Right ventricle myocardium inferior (tissue), 1 donor: ENCODE measurements around the gene CAMKMT. TPM values are rescaled to one million over a fixed set of nuclear protein-coding genes. Genes with fewer than 3 reads are reported as not detected.
A peak's percentile ranks its signal among the peaks of the same experiment; 100 is the strongest.

ENCODE experiments used
- ATAC-seq: fragments of 200-7000 bp; cut with Tn5 transposase; one replicate; pipeline ENCODE4 v1.9.1; 2020; ENCODE audit warnings: mild to moderate bottlenecking, moderate library complexity
- DNase-seq: peaks from one replicate; pipeline ENCODE4 v3.0.0; 2021; ENCODE audit errors: missing footprints
- intact Hi-C: fragments of 100-400 bp; cut with DNase I; formaldehyde crosslinking; loops from one replicate; pipeline ENCODE4 v1.11.0; 2022
- total RNA-seq: library from RNA; stranded (reverse); fragmentation: NEBNext Ultra II Directional; extraction: Animal tissue kit (Norgen Biotek cat#: 25700); gene quantifications from one replicate; pipeline ENCODE4 v1.2.1, GENCODE V29; 2021
- donor health status: DM: no; HTN: yes; CAD: no; lungs with severe emphysema.

The CAMKMT gene
- total RNA-seq, 1 donor from 2014 or later, result 4.6 TPM

- intact Hi-C loops, result no loop called here
- ATAC-seq (no peak), DNase-seq (no peak)
These were observed 326.8 kb downstream of the CAMKMT start for GRCh38 chr2:44688456-44689124.

DNA sequence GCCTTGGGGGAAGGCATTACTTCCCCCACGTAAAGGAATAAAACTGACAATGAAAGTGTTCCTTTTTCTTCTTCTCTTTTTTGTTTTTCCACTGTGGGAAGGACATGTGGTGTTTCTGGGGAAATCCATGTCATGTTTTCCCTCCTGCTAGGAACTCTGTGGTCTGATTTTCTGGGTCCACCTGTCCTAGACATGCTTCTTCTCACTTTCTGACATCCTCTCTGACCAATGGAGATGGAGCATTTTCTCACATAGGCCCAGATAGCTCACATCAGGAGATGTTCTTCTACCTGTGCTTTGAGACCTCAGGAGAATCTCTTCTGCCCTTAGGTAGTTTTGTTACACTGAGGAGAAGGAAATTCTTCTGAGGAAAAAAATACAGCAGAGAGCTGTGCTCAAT is 327.8 kb downstream of the CAMKMT start:
- intact Hi-C loops, result no loop called here
- DNase-seq (no peak), ATAC-seq (no peak)

GRCh38 chr2:44691174-44691785 is 329.5 kb downstream of the CAMKMT start:
- intact Hi-C loops, result no loop called here
- peak; percentile 22 for DNase-seq
- ATAC-seq, result no peak

GRCh38 chr2:44692821-44693220 is 331.1 kb downstream of the CAMKMT start:
- ATAC-seq (no peak), DNase-seq (no peak)
- intact Hi-C loops, result no loop called here

DNA sequence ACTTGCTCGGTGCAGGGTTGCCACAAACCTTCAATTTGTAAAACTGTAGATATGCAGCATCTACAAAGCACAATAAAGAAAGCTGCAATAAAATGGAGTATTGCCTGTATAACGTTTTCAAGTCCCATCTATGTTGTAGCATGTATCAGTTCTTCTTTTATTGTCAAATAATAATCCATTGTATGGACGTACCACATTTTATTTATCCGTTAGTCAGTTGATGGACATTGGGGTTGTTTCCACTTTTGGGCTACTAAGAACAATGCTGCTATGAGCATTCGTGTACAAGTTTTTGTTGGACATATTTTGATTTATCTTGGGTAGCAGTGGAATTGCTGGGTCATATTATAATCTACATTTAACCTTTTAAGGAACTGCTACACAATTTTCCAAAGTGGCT is 339.1 kb downstream of the CAMKMT start:
- intact Hi-C loops, result no loop called here
- DNase-seq, result no peak
- ATAC-seq, result no peak

DNA sequence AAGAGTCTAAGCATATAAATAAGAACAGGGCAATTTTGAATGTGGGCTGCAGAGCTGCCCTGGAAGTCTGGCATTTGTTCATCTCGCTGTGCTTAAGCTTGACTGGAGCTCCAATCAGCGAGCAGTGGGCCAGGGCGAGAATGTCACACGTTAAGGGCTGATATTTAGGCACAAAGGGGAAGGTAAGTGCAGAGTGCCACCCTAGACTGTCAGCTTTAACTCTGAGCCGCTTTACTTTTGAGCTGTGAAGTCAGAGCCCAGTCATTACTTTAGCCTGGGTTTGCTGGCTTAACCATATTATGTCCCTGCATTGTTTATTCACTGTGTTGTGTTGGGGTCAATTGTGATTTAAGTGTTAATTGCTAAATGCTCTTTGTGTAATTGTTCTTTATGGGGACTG is 343.6 kb downstream of the CAMKMT start:
- ATAC-seq (no peak), DNase-seq (no peak)
- intact Hi-C loops, result no loop called here

DNA sequence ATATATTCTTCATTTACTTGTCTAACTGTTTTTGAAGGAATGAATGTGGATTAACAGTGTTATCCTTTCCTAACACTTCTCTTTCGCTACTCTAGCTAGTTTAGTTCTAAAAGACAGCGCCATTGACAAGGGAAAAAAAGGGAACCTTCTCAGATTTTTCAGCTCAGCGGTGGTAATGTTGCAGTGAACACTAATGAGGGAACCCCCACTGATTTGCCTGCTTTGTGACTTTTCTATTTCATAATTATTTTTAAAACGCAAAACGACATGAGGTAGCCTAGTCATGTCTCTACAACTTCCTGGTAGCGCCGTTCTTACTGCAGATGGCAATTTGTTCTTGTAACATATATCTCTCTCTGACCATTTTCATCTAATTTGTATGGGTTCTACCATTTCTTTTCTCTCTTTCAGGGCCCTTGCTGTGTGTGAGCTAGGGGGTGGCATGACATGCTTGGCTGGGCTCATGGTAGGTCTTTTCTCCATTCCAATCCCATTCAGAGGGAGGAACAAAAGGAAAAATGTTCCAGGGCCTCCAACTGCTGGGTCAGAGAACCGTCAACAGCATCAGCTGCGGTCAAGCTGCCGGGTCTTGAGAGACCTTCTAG is 344.2 kb downstream of the CAMKMT start:
- ATAC-seq (no peak), DNase-seq (no peak)
- intact Hi-C loops, result no loop called here

DNA sequence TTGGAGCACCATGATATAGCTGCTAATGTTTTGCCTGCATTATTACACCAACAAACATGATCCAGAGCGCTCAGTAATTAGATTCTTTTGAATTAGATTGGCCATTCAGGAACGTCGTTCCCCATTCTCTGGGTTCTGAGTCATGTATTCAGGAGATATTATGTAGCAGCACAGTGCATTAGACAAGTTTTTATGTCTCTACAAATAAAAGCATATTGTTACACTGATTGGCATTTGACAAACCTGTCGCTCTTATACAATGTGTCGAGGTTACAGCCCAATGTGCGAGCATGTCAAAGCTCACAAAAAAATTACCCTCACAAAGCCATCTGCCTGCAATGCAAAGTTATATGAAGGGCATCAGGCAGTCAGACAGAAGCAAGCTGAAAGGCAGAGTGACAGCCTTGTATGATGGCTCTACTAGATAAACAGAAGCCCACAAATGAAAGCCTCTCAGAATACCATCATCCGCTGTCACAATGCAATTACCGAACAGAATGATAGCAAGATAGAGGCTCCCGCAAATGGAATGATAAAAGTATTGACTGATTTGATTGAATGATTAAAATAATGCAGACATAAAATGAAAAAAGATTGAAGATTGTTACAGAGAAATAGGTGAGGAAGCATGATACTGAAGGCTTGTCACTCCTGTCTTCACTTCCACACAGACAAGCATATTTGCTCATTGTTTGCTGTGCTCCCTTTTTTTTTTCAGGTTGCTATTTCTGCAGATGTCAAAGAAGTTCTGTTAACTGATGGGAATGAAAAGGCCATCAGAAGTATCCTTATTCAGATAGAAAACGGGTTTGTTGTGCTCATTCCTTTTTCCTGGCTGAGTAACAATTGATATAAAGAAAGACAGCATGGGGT is 345.2 kb downstream of the CAMKMT start:
- ATAC-seq (no peak), DNase-seq (no peak)
- intact Hi-C loops, result no loop called here

GRCh38 chr2:44707945-44708660 is 346.4 kb downstream of the CAMKMT start:
- ATAC-seq (no peak), DNase-seq (no peak)
- intact Hi-C loops, result no loop called here

GRCh38 chr2:44708661-44709000 is 346.9 kb downstream of the CAMKMT start:
- DNase-seq (no peak), ATAC-seq (no peak)
- intact Hi-C loops, result no loop called here

DNA sequence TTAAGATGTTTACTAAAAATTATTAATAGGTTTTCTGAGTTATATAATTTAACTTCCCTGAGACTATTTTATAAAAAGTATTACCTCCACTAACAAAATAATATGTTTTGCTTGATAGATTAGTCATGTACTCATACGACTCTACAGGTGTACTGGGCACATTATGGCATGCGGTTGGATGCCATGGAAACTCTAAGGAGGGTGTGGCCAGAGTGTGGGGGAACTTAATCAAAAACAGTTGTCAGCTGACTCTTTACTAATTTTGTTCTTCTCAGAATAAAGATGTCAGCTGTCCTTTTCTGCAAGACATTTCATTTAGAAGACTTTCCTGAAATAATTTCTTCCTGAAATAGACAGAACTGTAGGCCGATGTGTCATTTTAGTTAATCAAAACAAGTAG is 351.4 kb downstream of the CAMKMT start:
- intact Hi-C loops, result loop anchor here (10.0 kb wide), 1 partner anchor 158 kb away; no protein-coding TSS in a partner anchor
- ATAC-seq, result no peak
- DNase-seq, result no peak

- intact Hi-C loops, result loop anchor here (5.0 to 10.0 kb wide), 2 partner anchors 161 to 243 kb away; no protein-coding TSS in a partner anchor
- ATAC-seq, result peak; percentile 63
- DNase-seq, result no peak
These were observed 353.9 kb downstream of the CAMKMT start for GRCh38 chr2:44715671-44716081.

DNA sequence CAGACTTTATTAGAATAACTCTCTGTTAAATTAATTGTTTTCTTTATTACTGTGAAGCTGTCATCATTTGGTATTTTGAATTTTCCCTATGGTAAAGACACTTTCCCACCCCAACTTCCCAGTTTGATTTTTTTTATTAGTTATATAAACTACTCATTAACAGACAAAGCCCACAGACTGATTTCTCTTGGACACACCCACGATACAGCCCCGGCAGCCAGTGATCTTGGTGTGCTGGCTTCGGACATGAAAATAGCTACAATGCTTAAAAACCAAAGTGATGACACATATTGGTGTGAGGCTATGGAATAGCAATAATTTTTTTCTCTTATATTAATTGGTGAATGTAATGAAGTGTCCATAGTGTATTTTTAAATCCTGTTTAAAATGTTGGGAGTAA is 354.4 kb downstream of the CAMKMT start:
- intact Hi-C loops, result loop anchor here (5.0 to 10.0 kb wide), 2 partner anchors 161 to 244 kb away; no protein-coding TSS in a partner anchor
- ATAC-seq (no peak), DNase-seq (no peak)

DNA sequence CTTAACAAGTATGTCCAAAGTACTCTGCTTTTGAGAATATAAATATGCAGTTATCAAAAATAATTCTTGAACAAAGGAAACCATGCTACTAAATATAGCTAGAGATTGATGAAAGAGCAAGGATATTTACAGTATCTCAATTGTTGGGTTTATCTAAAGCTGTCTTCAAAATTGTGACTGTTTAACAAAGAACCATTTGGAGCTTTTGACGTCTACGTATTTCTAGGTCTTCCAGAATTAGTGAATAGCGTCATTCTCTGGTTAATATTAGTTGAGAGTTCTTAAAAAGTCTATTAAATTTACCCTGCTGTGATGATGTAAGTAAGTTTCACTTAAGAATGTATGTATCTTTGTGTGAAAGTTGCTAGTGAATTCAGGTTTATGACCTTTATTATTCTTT is 356.7 kb downstream of the CAMKMT start:
- ATAC-seq (no peak), DNase-seq (no peak)
- intact Hi-C loops, result loop anchor here (5.0 to 10.0 kb wide), 2 partner anchors 164 to 246 kb away; no protein-coding TSS in a partner anchor

GRCh38 chr2:44719562-44719961 is 357.8 kb downstream of the CAMKMT start:
- ATAC-seq (no peak), DNase-seq (no peak)
- intact Hi-C loops, result loop anchor here (5.0 to 10.0 kb wide), 2 partner anchors 165 to 247 kb away; no protein-coding TSS in a partner anchor

GRCh38 chr2:44722026-44722625 is 360.4 kb downstream of the CAMKMT start:
- intact Hi-C loops, result no loop called here
- no peak for ATAC-seq
- no peak for DNase-seq

GRCh38 chr2:44723921-44724320 is 362.2 kb downstream of the CAMKMT start:
- no peak for ATAC-seq
- intact Hi-C loops, result no loop called here

DNA sequence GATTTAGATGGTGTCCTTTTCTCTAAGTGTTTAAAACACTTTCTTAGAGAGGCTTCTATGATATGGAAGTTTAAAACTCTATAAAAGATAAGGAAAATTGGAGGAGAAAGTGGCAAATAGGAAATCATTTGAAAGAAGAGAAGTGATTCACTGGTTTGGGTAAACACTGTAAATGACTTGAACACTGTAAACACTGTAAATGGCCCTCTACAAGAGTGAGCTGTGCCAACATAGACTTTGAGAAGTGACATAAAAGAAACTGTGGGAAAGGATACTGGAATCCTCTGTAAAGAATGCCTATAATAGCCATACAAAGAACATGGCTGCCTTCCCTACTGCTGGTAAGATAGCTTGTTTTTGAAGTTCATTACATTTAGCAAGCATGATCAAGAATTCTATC is 368.8 kb downstream of the CAMKMT start:
- DNase-seq (no peak), ATAC-seq (no peak)
- intact Hi-C loops, result no loop called here

More at GRCh38 chr2:44723921-44724320, 362.2 kb downstream of the CAMKMT start:
- no peak for DNase-seq
